GM19395 (cell line): Measurements from ENCODE around the gene PSMD4.
A peak's percentile ranks its signal among the peaks of the same experiment; 100 is the strongest.
"Not testable (repeated sequence)": the region's sequence is repeated elsewhere in the genome, so short reads cannot be mapped to it uniquely, and the experiment has no call there.

ENCODE experiments used
- ATAC-seq: cut with Tn5 transposase; IDR thresholded peaks from one replicate; pipeline ENCODE4 v1.9.1; 2021; ENCODE audit warnings: mild to moderate bottlenecking, moderate library complexity; ENCODE audit not compliant: unreplicated experiment

The PSMD4 gene

GRCh38 chr1:151267760-151268159 lies 13.2 kb downstream of the PSMD4 start:
- no peak for ATAC-seq

- ATAC-seq, result no peak
Observed at GRCh38 chr1:151273924-151274466, 19.5 kb downstream of the PSMD4 start.

GRCh38 chr1:151275341-151275740 lies 20.8 kb downstream of the PSMD4 start:
- not testable (repeated sequence) for ATAC-seq

GRCh38 chr1:151277249-151277648 lies 22.7 kb downstream of the PSMD4 start:
- no peak for ATAC-seq

- peak; percentile 35 for ATAC-seq
Observed at GRCh38 chr1:151281225-151281968, 26.9 kb downstream of the PSMD4 start.

- ATAC-seq, result peak; percentile 86
Observed at GRCh38 chr1:151281969-151282882, 27.7 kb downstream of the PSMD4 start, which contains the start of gene ZNF687. Gene ZNF687 (plus strand): TSS chr1:151282299. CDS start chr1:151286292, 3,993 bp downstream.

- ATAC-seq, result no peak
Observed at GRCh38 chr1:151282883-151283725, 28.6 kb downstream of the PSMD4 start.

GRCh38 chr1:151284013-151284577 lies 29.6 kb downstream of the PSMD4 start:
- ATAC-seq, result no peak

GRCh38 chr1:151286619-151287340 lies 32.2 kb downstream of the PSMD4 start:
- ATAC-seq, result no peak

- ATAC-seq, result no peak
Observed at GRCh38 chr1:151287341-151287699, 32.8 kb downstream of the PSMD4 start.

- no peak for ATAC-seq
Observed at GRCh38 chr1:151287767-151288500, 33.4 kb downstream of the PSMD4 start.

- no peak for ATAC-seq
Observed at GRCh38 chr1:151288502-151288901, 34.0 kb downstream of the PSMD4 start.

GRCh38 chr1:151289080-151289935 lies 34.8 kb downstream of the PSMD4 start:
- ATAC-seq, result no peak

- ATAC-seq, result no peak
Observed at GRCh38 chr1:151289991-151290708, 35.6 kb downstream of the PSMD4 start.

- no peak for ATAC-seq
Observed at GRCh38 chr1:151290709-151291303, 36.3 kb downstream of the PSMD4 start.

GRCh38 chr1:151292207-151293030 lies 37.9 kb downstream of the PSMD4 start:
- no peak for ATAC-seq
